Fibroblast of pulmonary artery (primary cell): Measurements from ENCODE around the gene KSR1.
"Not testable (repeated sequence)": the region's sequence is repeated elsewhere in the genome, so short reads cannot be mapped to it uniquely, and the experiment has no call there.

Source experiments
- DNase-seq: peaks from one replicate; pipeline ENCODE4 v3.0.0-alpha.2; 2010; ENCODE audit warnings: low read depth
- H3K4me3 ChIP-seq: replicated peaks from 2 replicates; pipeline ENCODE4 v1.5.1; 2011; ENCODE audit warnings: low read depth, mild to moderate bottlenecking, control low read depth, low read length, moderate library complexity
- CTCF ChIP-seq: IDR thresholded peaks from 2 replicates; pipeline ENCODE4 v1.5.1; 2011; ENCODE audit warnings: mild to moderate bottlenecking, control low read depth, low read length, inconsistent platforms; ENCODE audit errors: missing control alignments

Gene KSR1

GRCh38 chr17:27499451-27500265 is 43.4 kb downstream of the KSR1 start:
- TF ChIP-seq CTCF, result no peak
- no peak for DNase-seq
- no peak overlapping the region for H3K4me3 ChIP-seq

- not testable (repeated sequence) for H3K4me3 ChIP-seq, DNase-seq
Observed at GRCh38 chr17:27501338-27501737, 45.1 kb downstream of the KSR1 start.

GRCh38 chr17:27502526-27503324 is 46.5 kb downstream of the KSR1 start:
- DNase-seq, result peak; percentile 82
- TF ChIP-seq CTCF, result no peak
- H3K4me3 ChIP-seq, result no peak overlapping the region

GRCh38 chr17:27503611-27504010 is 47.4 kb downstream of the KSR1 start:
- H3K4me3 ChIP-seq, result no peak overlapping the region
- no peak for TF ChIP-seq CTCF
- DNase-seq, result no peak

- no peak for TF ChIP-seq CTCF
- peak; percentile 31 for DNase-seq
- H3K4me3 ChIP-seq, result no peak overlapping the region
Observed at GRCh38 chr17:27504188-27504995, 48.1 kb downstream of the KSR1 start.

- no peak for DNase-seq
- no peak for TF ChIP-seq CTCF
- no peak overlapping the region for H3K4me3 ChIP-seq
Observed at GRCh38 chr17:27506348-27507218, 50.3 kb downstream of the KSR1 start.
